ENCODE measurements around the gene CHPF2.
A peak's percentile ranks its signal among the peaks of the same experiment; 100 is the strongest.

CHPF2 gene

DNA sequence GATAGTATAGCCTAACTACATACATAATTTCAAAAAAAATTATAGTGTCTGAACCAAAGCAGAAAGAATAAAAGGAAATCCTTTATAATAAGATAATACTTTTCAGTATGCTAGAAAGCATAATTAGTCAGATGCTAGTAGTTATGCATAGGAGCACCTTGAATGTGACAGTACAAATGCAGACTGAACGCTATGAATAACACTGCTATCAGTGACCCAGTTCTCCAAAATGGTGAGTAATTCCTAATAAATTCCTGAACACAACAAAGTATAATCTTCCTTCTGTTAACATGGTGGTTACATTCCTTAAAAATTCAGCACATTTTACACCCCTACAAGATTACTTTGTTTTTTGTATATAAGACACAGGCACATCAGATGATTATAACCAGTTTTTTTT lies 1.2 kb upstream of the CHPF2 start:
- no peak overlapping the region for H3K4me3 ChIP-seq (ENCODE audit: low read depth, low read length)
- DNase-seq (ENCODE audit: low read depth), result no peak
- no peak for TF ChIP-seq CTCF (IDR thresholded peaks at IDR 0.05; ENCODE audit: insufficient read depth, low read depth, low read length, missing control alignments)

GRCh38 chr7:151232917-151233701 lies 826 bp downstream of the CHPF2 start:
- no peak for TF ChIP-seq CTCF (IDR thresholded peaks at IDR 0.05; ENCODE audit: insufficient read depth, low read depth, low read length, missing control alignments)
- peak overlapping the region; percentile 86 for H3K4me3 ChIP-seq (ENCODE audit: low read depth, low read length)
- peak; percentile 67 for DNase-seq (ENCODE audit: low read depth)

GRCh38 chr7:151233804-151234203 lies 1.5 kb downstream of the CHPF2 start:
- peak overlapping the region; percentile 86 for H3K4me3 ChIP-seq (ENCODE audit: low read depth, low read length)
- DNase-seq (ENCODE audit: low read depth), result no peak
- no peak for TF ChIP-seq CTCF (IDR thresholded peaks at IDR 0.05; ENCODE audit: insufficient read depth, low read depth, low read length, missing control alignments)

DNA sequence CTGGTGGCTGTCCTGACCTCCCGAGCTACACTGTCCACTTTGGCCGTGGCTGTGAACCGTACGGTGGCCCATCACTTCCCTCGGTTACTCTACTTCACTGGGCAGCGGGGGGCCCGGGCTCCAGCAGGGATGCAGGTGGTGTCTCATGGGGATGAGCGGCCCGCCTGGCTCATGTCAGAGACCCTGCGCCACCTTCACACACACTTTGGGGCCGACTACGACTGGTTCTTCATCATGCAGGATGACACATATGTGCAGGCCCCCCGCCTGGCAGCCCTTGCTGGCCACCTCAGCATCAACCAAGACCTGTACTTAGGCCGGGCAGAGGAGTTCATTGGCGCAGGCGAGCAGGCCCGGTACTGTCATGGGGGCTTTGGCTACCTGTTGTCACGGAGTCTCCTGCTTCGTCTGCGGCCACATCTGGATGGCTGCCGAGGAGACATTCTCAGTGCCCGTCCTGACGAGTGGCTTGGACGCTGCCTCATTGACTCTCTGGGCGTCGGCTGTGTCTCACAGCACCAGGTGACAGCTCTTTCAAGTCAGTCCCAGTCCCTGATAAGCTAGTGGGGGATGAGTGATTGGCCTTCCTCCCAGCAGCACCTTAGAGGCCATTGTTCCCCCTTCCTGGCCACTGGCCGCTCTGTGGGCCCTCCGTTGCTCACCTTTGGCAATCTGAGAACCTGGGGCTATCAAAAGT lies 3.0 kb downstream of the CHPF2 start:
- DNase-seq (ENCODE audit: low read depth), result no peak
- no peak overlapping the region for H3K4me3 ChIP-seq (ENCODE audit: low read depth, low read length)
- TF ChIP-seq CTCF (IDR thresholded peaks at IDR 0.05; ENCODE audit: insufficient read depth, low read depth, low read length, missing control alignments), result no peak

- DNase-seq (ENCODE audit: low read depth), result no peak
- TF ChIP-seq CTCF (IDR thresholded peaks at IDR 0.05; ENCODE audit: insufficient read depth, low read depth, low read length, missing control alignments), result no peak
- no peak overlapping the region for H3K4me3 ChIP-seq (ENCODE audit: low read depth, low read length)
These were observed 4.1 kb downstream of the CHPF2 start for GRCh38 chr7:151236406-151236805.

DNA sequence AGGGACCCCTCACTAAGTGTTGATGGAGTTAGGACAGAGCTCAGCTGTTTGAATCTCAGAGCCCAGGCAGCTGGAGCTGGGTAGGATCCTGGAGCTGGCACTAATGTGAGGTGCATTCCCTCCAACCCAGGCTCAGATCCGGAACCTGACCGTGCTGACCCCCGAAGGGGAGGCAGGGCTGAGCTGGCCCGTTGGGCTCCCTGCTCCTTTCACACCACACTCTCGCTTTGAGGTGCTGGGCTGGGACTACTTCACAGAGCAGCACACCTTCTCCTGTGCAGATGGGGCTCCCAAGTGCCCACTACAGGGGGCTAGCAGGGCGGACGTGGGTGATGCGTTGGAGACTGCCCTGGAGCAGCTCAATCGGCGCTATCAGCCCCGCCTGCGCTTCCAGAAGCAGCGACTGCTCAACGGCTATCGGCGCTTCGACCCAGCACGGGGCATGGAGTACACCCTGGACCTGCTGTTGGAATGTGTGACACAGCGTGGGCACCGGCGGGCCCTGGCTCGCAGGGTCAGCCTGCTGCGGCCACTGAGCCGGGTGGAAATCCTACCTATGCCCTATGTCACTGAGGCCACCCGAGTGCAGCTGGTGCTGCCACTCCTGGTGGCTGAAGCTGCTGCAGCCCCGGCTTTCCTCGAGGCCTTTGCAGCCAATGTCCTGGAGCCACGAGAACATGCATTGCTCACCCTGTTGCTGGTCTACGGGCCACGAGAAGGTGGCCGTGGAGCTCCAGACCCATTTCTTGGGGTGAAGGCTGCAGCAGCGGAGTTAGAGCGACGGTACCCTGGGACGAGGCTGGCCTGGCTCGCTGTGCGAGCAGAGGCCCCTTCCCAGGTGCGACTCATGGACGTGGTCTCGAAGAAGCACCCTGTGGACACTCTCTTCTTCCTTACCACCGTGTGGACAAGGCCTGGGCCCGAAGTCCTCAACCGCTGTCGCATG lies 5.2 kb downstream of the CHPF2 start:
- H3K4me3 ChIP-seq (ENCODE audit: low read depth, low read length), result no peak overlapping the region
- no peak for TF ChIP-seq CTCF (IDR thresholded peaks at IDR 0.05; ENCODE audit: insufficient read depth, low read depth, low read length, missing control alignments)
- no peak for DNase-seq (ENCODE audit: low read depth)

All from GM12865 (cell line).